HG03280 (cell line): Measurements from ENCODE around the gene EXOC4.
"Not testable (repeated sequence)": the region's sequence is repeated elsewhere in the genome, so short reads cannot be mapped to it uniquely, and the experiment has no call there.

Experiments used
- ATAC-seq: cut with Tn5 transposase; IDR thresholded peaks from one replicate; pipeline ENCODE4 v1.9.1; 2021; ENCODE audit warnings: mild to moderate bottlenecking, moderate library complexity; ENCODE audit not compliant: unreplicated experiment

Gene EXOC4

DNA sequence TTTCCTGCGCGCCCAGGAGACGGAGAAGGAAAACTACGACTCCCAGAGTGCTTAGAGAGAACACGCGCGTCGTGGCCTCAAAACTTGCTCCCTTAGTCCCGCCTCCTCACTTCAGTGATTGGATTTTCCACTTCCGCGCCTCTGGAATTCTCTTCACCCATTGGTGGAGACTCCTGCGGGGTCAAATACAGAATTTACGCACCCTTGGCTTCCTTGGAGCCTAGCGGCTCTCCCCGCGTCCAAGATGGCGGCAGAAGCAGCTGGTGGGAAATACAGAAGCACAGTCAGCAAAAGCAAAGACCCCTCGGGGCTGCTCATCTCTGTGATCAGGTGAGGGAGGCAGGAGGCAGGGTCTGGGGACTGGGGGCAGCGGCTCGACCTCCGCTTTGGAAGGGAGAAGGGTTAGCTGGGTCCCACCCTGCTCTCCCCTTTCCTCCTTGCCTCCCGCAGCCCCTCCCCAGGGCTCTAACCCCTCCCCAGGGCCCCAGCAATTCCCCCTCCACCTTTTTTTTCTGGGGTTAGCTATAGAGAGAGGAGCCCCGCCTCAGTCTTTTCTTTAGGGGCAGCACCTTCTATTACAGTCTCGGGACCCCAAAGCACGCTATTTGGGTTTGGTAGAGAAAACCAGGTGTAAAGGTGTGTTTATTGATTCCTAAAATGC, at the start of gene EXOC4:
TSS of gene EXOC4 (plus strand) at position 221 of the 661 bp plus-strand sequence.
- ATAC-seq, result peak; percentile 99

- ATAC-seq, result no peak
These were observed 49.4 kb upstream of the EXOC4 start for GRCh38 chr7:133203490-133203889.

- no peak for ATAC-seq
These were observed 45.2 kb upstream of the EXOC4 start for GRCh38 chr7:133207687-133208086.

GRCh38 chr7:133210817-133211216, 42.1 kb upstream of the EXOC4 start:
- not testable (repeated sequence) for ATAC-seq

DNA sequence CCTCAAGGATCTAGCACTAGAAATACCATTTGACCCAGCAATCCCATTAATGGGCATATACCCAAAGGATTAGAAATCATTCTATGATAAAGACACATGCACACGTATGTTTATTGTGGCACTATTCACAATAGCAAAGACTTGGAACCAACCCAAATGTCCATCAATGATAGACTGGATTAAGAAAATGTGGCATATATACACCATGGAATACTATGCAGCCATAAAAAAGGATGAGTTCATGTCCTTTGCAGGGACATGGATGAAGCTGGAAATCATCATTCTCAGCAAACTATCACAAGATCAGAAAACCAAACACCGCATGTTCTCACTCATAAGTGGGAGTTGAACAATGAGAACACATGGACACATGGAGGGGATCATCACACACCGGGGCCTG, 39.1 kb upstream of the EXOC4 start:
- not testable (repeated sequence) for ATAC-seq

- no peak for ATAC-seq
These were observed 35.1 kb upstream of the EXOC4 start for GRCh38 chr7:133217773-133218172.

DNA sequence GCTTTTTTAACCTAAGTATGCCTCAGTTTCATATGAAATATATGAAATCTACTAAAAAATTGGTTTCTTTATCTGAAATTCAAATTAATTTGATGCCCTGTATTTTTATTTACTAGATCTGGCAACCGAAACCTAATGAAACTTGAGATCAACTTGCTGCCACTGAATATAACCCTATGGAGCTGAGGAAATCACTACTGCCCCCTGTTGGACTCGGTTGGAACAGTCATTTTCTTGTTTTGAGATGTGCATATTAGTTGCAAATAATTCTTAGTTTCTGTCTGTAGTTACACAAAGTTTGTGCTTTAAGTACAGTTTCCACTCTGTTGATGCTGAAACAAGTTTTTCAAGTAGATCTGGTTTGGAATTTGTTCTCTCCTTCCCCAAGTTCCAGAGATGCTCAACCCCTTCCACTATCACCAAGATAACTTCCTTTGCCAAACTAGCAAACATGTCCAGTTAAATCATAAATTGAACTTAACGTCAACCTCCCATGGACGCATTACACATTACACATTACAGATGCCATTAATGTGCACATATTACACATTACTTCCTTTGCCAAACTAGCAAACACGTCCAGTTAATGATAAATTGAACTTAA, 22.2 kb upstream of the EXOC4 start:
- ATAC-seq, result no peak

GRCh38 chr7:133233142-133233541, 19.7 kb upstream of the EXOC4 start:
- ATAC-seq, result no peak

GRCh38 chr7:133234961-133235875, 17.7 kb upstream of the EXOC4 start:
- no peak for ATAC-seq

GRCh38 chr7:133237545-133237944, 15.3 kb upstream of the EXOC4 start:
- ATAC-seq, result no peak

GRCh38 chr7:133240302-133240701, 12.6 kb upstream of the EXOC4 start:
- no peak for ATAC-seq

GRCh38 chr7:133246558-133246957, 6.3 kb upstream of the EXOC4 start:
- ATAC-seq, result no peak

GRCh38 chr7:133248901-133249300, 4.0 kb upstream of the EXOC4 start:
- ATAC-seq, result no peak

- no peak for ATAC-seq
These were observed 396 bp upstream of the EXOC4 start for GRCh38 chr7:133252506-133252857.

DNA sequence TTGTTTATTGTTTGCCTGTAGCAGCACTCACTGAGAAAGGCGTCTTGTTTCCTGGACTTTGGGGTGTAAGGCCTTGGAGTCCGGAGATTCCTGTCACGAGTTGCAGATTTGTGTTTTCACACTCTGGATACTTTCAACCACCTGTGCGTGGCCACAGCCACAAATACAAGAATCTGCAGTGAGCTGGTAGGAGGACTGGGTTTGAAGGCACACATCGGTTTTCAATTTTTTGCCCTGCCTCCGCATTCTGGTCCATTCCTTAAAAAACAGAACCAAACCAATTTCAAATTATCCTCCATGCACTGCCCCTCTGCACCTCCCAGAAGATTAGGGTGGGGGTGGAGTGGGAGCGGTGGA, 619 bp downstream of the EXOC4 start:
- ATAC-seq, result no peak

- no peak for ATAC-seq
These were observed 2.6 kb downstream of the EXOC4 start for GRCh38 chr7:133255486-133255885.

- ATAC-seq, result no peak
These were observed 5.3 kb downstream of the EXOC4 start for GRCh38 chr7:133258174-133258573.

DNA sequence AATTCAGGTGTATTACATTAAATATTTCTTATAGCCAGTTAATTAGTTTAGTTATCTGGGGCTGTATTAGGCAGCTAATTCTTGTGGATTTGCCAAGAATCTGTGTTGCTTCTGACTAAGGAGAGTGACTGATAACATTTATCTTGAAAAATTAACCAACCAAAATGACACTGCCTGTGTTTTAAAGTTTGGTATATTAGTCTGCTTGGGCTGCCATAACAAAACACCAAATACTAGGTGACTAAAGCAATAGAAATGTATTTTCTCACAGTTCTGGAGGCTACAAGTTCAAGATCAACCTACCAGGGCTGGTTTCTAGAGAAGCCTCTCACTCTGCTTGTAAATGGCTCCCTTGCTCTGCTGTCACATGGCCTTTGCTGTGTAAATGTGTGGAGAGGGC, 12.9 kb downstream of the EXOC4 start:
- no peak for ATAC-seq

GRCh38 chr7:133268355-133268754, 15.5 kb downstream of the EXOC4 start:
- ATAC-seq, result no peak

GRCh38 chr7:133272336-133272735, 19.5 kb downstream of the EXOC4 start:
- ATAC-seq, result no peak

DNA sequence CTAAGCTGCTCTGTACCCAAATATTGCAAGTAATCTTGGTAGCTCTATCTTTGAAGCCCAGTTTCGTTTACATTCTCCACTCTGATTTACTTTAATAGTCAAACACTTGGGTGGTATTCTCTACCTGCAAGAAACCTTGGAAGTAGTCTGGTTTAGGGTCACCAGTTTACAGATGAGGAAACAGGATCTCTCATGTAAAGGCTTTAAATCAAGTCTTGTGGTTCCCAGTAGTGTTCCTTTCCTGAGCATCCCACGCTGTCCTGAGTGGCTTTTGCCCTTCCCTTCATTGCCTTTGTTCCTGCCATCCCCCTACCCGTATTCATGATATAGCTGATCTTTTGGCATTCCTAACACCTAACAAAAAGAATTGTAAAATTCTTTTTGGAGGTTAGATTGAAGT, 20.3 kb downstream of the EXOC4 start:
- no peak for ATAC-seq

DNA sequence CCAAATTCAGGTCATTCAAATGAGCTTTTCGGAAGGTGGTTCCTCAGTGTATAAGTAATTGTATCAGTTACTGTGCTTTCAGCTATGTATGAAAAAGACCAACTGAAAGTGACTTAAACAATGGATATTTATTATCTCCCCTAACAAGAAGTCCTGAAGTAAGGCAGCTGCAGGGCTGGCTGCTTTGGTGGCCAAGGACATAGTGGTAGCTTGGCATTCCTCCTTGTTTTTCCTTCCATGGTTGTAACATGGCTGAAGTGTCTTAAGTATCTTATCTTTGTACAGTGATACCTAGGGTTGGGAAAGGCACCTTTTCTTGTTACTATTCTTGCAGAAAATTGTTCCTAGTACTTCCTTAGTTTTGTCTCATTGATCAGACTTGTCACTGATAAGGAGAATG, 21.4 kb downstream of the EXOC4 start:
- no peak for ATAC-seq
